HepG2 (cell line): ENCODE data around the gene TMEM44. TPM values are rescaled to one million over a fixed set of nuclear protein-coding genes. Genes with fewer than 3 reads are reported as not detected.

Source experiments
- ATF5 ChIP-seq: sonication (generic); formaldehyde crosslinking; IDR thresholded peaks from 2 replicates; pipeline ENCODE4 v1.4.0; 2020; ENCODE audit warnings: mild to moderate bottlenecking, low read depth, missing genetic modification reagents
- CENPX ChIP-seq: sonication (generic); formaldehyde crosslinking; IDR thresholded peaks from 2 replicates; pipeline ENCODE4 v1.9.0; 2021; ENCODE audit warnings: mild to moderate bottlenecking, missing genetic modification reagents, moderate library complexity
- EEA1 ChIP-seq: sonication (generic); formaldehyde crosslinking; IDR thresholded peaks from 2 replicates; pipeline ENCODE4 v1.5.1; 2020; ENCODE audit warnings: mild to moderate bottlenecking, missing genetic modification reagents, borderline replicate concordance
- FOXO1 ChIP-seq: sonication (generic); formaldehyde crosslinking; IDR thresholded peaks from 2 replicates; pipeline ENCODE4 v1.4.0; 2020; ENCODE audit warnings: missing genetic modification reagents
- MYC ChIP-seq: sonication (generic); formaldehyde crosslinking; IDR thresholded peaks from 2 replicates; pipeline ENCODE4 v1.9.0; 2021; ENCODE audit warnings: missing genetic modification reagents, borderline replicate concordance
- MYPOP ChIP-seq: sonication (generic); formaldehyde crosslinking; IDR thresholded peaks from 2 replicates; pipeline ENCODE4 v1.8.1; 2023; ENCODE audit warnings: mild to moderate bottlenecking, moderate library complexity, missing genetic modification reagents
- POLR2AphosphoS5 ChIP-seq: IDR thresholded peaks from 2 replicates; pipeline ENCODE4 v1.6.1; 2012; ENCODE audit warnings: low read depth, low read length
- PRDM10 ChIP-seq: sonication (generic); formaldehyde crosslinking; IDR thresholded peaks from 2 replicates; pipeline ENCODE4 v1.4.0; 2020; ENCODE audit warnings: low read depth, missing genetic modification reagents
- SATB2 ChIP-seq: sonication (generic); formaldehyde crosslinking; IDR thresholded peaks from 2 replicates; pipeline ENCODE4 v1.5.0; 2020; ENCODE audit warnings: missing genetic modification reagents
- XRCC5 ChIP-seq: fragments of 200-400 bp; formaldehyde crosslinking; optimal IDR thresholded peaks from 2 replicates; pipeline ENCODE3; 2017; ENCODE audit warnings: mild to moderate bottlenecking, low read length
- ZBTB33 ChIP-seq: sonication (generic); formaldehyde crosslinking; IDR thresholded peaks from 2 replicates; pipeline ENCODE4 v1.4.0; 2020; ENCODE audit warnings: missing genetic modification reagents
- ZNF121 ChIP-seq: sonication (generic); formaldehyde crosslinking; IDR thresholded peaks from 2 replicates; pipeline ENCODE4 v1.5.0; 2020; ENCODE audit warnings: mild to moderate bottlenecking, missing genetic modification reagents
- ZNF280D ChIP-seq: sonication (generic); formaldehyde crosslinking; IDR thresholded peaks from 2 replicates; pipeline ENCODE4 v1.5.1; 2020; ENCODE audit warnings: mild to moderate bottlenecking, missing genetic modification reagents
- ZNF432 ChIP-seq: sonication (generic); formaldehyde crosslinking; IDR thresholded peaks from 2 replicates; pipeline ENCODE4 v1.5.0; 2020; ENCODE audit warnings: missing genetic modification reagents, mild to moderate bottlenecking, borderline replicate concordance
- ZNF883 ChIP-seq: sonication (generic); formaldehyde crosslinking; IDR thresholded peaks from 2 replicates; pipeline ENCODE4 v1.5.1; 2020; ENCODE audit warnings: mild to moderate bottlenecking, missing genetic modification reagents; ENCODE audit errors: not compliant biosample characterization
- ZNF891 ChIP-seq: sonication (generic); formaldehyde crosslinking; IDR thresholded peaks from 2 replicates; pipeline ENCODE4 v1.5.0; 2020; ENCODE audit warnings: mild to moderate bottlenecking, missing genetic modification reagents
- ZSCAN31 ChIP-seq: sonication (generic); formaldehyde crosslinking; IDR thresholded peaks from 2 replicates; pipeline ENCODE4 v1.5.0; 2020; ENCODE audit warnings: low read depth, mild to moderate bottlenecking, missing genetic modification reagents
- polyA plus RNA-seq, 8 experiments: library from polyadenylated mRNA; depleted of rRNA in 3 of 8; stranded (reverse) in 7 of 8; unstranded in 1 of 8; fragments of >200 nt; fragmentation: Illumina TruSeq in 4 of 8; extraction: Trizol in 4 of 8; gene quantifications; 2 replicates each; pipeline versions ENCODE4 v1.2.1 to v1.2.3, GENCODE V29; 2011 to 2016; ENCODE audit warnings: low read depth in 4 of 8, missing spikeins in 1 of 8, mixed read lengths in 1 of 8; ENCODE audit not compliant: insufficient read depth in 1 of 8
- total RNA-seq, 5 experiments: library from RNA; depleted of rRNA; stranded (reverse); fragments of >200 nt; fragmentation: Illumina TruSeq; extraction: Trizol; gene quantifications; 2 replicates each; pipeline ENCODE4 v1.2.3, GENCODE V29; 2016; ENCODE audit warnings: low read depth in 1 of 5

The TMEM44 gene
- total and polyA plus RNA-seq, 2 of the 13 experiments (the other 11 are each of a cell fraction or from before 2014, with no cell fraction given): 7.3 to 13.8 TPM

GRCh38 chr3:194633349-194634004, at the start of gene TMEM44 (continued):
- peak; percentile 68 for TF ChIP-seq PRDM10
- TF ChIP-seq POLR2AphosphoS5: no peak
- peak; percentile 86; the same call in 1 of the 2 replicates for TF ChIP-seq ZNF891
- TF ChIP-seq XRCC5: peak; percentile 91
- TF ChIP-seq SATB2: no peak
- peak; percentile 94 for TF ChIP-seq ZSCAN31 (CRISPR knock-in tag)
- TF ChIP-seq MYPOP (CRISPR knock-in tag): peak; percentile 91
- no peak for TF ChIP-seq EEA1 (CRISPR knock-in tag)
- TF ChIP-seq ZBTB33 (CRISPR knock-in tag): peak; percentile 48; the same call in 1 of the 2 replicates
- TF ChIP-seq ZNF883 (CRISPR knock-in tag): no peak
- TF ChIP-seq ZNF432 (CRISPR knock-in tag): no peak
- TF ChIP-seq MYC (CRISPR knock-in tag): peak; percentile 56; the same call in 1 of the 2 replicates
- no peak for TF ChIP-seq CENPX (CRISPR knock-in tag)
- peak; percentile 82 for TF ChIP-seq ZNF121 (CRISPR knock-in tag)
- TF ChIP-seq ATF5: no peak
- TF ChIP-seq ZNF280D: 0 out of 2 replicates have a peak, but pooled peaks have one; percentile 32
- TF ChIP-seq FOXO1 (CRISPR knock-in tag): peak; percentile 73
